NCI-H1105 (cell line): ENCODE data around the gene RANBP10.
"Not testable (repeated sequence)": the region's sequence is repeated elsewhere in the genome, so short reads cannot be mapped to it uniquely, and the experiment has no call there.

Source experiments
- DNase-seq: peaks from one replicate; lab custom pipeline; 2025; lab: John Stamatoyannopoulos, UW

RANBP10 gene

DNA sequence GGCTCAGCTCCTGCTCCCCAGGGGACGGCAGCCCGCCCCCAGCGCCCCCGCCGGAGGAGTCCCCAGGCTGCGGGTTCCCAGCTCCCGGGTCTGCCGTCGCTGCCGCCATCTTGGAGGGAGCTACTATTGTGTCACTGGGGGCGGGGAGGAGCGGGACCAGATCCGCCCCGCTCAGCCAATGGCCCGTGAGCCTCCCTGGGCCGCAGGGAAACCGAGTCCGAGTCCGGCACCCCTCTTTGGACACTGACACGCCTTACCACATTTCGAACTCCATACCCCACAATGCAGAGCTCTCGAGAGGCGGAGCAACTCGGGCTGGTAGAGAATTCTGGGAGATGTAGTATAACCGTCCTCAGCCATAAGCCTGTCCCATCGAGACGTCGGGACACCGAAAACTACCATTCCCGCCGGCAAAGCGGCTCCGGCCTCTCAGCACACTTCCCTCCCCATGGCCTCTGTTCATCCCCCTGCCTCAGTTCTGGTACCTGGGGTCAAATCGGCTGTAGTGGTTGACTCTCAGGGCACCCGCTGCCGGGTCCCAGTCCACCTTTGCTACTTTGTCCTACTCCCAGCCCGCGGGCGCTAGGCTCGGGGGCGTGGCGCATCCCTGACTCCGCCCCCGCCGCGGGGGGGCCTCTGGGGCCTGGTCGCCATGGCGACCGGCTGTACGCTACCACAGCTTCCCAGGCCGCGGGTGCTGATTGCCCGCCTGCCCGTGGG, at the start of gene RANBP10, which contains the start of gene TSNAXIP1:
Gene RANBP10 (minus strand): TSS at position 133 of the 720 bp plus-strand sequence. CDS start 24 bp downstream, at position 109.
Gene TSNAXIP1 (plus strand): TSS at position 462 of the 720 bp plus-strand sequence. CDS start 261 bp downstream, outside the sequence.
- peak; percentile 94 for DNase-seq

DNA sequence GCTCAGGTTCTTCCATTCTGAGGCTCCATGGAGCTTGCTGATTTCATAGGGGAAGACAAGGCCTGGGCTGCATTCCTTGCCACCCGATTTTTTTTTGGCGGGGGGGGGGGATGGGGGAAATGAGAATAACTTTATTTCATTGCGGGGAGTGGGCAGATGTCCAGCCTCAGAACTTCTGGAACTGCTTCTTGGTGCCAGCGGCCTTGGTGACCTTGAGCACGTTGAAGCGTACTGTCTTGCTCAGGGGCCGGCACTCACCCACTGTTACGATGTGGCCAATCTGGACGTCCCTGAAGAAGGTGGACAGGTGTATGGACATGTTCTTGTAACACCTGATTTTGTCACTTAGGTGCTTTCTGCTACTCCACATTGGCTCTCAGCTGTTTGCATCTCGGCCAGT, 49.4 kb upstream of the RANBP10 start:
- no peak for DNase-seq

DNA sequence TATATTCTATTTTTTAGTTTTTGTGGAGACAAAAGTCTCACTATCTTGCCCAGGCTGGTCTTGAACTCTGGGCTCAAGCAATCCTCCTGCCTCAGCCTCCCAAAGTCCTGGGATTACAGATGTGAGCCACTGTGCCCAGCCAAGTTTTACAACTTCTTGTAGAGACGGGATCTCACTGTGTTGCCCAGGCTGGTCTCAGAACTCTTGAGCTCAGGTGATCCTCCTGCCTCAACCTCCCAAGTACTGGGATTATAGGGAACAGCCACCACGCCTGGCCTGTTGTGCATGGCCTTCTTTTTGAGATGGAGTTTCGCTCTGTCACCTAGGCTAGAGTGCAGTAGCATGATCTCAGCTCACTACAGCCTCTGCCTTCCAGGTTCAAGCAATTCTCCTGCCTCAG, 47.3 kb upstream of the RANBP10 start:
- no peak for DNase-seq

DNA sequence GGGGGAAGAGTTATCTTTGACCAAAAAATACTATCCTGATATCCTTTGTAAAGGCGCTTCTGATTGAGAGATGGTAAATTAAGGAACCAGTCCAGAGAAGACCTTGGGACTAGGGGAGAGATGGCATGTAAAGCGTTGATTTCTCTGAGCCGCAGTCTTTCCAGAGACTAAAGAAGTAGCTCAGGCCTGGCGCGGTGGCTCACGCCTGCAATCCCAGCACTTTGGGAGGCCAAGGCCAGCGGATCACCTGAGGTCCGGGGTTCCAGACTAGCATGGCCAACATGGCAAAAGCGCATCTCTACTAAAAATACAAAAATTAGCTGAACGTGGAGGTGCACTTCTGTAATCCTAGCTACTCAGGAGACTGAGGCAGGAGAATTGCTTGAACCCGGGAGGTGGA, 41.8 kb upstream of the RANBP10 start:
- no peak for DNase-seq

DNA sequence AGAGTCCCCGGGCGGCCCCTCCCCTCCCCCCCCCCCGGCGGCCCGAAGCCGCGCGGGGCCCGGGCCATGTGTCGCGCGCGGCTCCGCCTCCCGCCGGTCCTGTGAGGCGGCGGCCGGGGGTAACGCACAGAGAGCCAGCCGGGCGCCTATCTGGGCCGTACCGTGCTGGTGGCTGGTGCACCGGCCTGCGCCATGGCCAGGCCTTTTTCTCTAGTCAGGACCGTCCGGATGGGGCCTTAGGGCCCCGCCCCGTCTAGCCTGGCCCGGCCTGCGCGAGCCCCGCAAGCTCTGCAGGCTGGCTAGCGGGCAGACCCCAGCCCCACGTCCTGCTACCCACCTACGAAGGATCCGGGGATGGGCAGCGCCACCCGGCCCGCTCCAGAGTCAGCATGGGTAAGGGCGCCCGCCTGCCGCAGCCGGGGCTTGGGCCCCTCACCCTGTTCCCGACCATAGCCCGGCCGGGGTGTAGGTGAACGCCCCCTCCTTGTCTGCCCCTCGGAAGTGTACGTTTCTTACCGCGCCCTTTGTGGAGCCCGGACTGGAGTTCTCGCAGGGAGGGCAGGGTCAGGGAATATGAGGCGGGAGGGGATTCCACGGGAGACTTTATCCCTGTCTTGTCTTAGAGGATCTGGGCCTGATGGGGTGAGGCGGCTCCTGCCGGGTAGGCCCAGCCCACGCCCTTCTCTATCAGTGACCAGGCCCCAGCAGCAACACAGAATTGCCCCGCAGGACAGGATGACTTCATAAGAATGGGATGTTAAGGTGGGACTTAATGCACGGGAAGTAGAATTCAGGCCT, 40.9 kb upstream of the RANBP10 start, which contains the start of gene CENPT:
Gene CENPT (minus strand): TSS at position 630 of the 798 bp plus-strand sequence. CDS start 13,834 bp downstream, outside the sequence.
- DNase-seq, result no peak

DNA sequence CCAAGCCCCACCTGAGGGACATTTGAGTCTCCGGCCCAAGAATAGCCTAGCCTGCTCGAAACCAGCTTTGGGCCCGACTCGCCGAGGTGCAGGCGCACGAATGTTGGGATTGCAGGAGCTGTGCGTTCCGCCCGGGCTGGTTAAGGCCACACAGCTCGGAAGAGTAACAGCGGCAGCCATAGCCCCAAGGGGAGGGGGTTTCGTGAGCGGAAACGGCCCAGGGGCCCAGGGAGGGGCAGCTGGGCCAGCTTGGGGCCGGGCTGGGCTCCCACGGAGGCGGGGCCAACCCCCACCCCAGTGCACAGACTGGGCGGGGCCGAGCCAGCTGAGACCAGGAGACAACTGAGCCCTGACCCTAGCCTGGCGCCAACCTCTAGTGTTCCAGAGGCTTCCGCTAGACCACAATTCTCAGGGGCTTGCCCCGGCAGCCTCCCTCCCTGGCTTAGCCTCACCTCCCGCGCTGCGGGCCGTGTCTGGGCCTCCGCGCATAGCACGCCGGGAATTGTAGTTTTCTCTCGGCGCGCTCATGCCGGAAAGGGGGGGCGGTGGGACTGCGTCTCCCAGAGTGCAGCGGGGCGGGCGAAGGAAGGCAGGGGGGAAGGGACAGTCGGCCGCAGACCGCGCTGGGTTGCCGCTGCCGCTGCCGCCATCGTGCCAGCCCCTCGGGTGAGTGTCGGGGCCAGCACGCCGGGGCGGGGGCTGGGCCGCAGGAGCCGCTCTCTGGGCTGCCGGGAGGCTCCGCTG, 40.1 kb upstream of the RANBP10 start, which contains the start of gene NUTF2:
Gene NUTF2 (plus strand): TSS at position 614 of the 744 bp plus-strand sequence. CDS start 18,198 bp downstream, outside the sequence.
- peak; percentile 87 for DNase-seq

DNA sequence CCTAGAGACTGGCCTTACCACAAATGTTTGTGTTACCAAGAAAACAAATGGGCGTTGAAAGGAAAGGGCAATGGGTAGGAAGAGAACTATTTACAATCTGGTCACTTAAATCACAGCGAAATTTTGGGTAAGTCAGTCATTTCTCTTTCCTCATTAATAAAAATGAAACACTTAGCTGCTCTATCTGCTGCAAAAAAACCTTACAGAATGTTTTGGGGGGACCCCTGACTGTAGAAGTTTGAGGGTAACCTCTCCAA, 39.6 kb upstream of the RANBP10 start:
- no peak for DNase-seq

DNA sequence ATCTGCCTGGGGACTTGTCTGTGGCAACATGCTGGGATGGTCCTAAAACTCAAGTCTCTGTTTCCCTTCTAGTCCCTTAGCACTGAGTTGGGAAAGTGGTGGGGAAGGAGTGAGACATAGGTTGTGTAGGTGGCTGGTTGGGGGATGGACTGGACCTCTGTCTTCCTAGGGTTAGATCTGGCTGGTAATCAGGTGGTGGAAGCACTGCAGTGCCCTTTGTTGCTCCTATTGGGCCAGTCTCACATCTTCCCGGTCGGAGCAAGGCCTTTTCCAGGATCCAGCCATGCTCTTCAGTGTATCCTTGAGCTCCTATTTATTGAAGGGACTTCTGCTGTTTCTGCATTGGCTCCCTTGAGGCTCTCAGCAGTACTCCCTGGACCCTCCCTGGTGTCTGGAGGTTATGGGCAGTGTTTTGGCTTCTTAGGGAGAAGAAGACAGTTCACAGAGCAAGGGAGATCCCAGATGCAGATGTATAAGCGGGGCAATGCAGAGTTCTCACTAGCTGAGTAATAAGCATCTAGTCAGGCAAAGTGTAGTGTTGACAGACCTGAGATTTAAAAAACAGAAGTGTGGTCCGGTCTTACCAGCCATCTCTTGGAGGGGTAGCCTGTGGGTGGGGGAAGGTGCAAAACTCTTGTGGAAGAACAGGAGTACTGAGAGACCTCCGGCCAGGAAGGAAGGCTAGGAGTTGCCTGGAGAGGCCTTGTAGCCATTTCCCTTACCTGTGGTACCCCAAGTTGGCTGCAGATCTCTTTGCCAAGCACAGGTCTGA, 39.1 kb upstream of the RANBP10 start:
- no peak for DNase-seq

DNA sequence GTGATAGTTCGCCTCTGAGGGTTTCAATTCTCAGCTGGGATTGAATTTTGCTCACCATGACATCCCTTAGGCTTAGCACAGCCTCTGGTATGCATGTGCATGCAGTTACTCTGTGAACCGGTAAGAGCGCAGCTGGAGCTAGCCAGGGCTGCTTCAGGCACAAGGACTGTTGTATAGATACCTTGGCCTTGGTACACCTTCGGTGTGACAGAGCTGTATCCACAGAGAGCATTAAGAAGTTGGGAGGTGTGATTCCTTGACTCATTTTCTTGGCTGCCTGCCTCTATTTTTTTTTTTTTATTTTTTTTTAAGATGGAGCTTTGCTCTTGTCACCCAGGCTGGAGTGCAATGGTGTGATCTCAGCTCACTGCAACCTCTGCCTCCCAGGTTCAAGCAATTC, 38.1 kb upstream of the RANBP10 start:
- DNase-seq, result no peak

DNA sequence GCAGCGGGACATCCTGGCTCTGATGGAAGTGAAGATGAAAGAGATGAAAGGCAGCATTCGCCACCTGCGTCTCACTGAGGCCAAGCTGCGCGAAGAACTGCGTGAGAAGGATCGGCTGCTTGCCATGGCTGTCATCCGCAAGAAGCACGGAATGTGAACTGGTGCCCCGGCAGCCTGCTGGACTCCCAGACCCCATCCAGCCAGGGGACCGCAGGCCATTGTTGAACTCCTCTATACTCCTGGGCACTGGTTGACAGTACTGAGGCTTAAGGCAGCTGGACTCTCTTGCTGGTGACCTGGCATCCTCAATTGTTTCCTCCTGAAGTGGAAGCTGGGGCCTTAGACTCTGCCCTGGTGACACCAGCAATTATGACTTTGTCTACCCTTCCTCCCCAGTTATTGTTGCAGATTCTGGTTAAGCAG, 37.0 kb upstream of the RANBP10 start:
- DNase-seq, result no peak

DNA sequence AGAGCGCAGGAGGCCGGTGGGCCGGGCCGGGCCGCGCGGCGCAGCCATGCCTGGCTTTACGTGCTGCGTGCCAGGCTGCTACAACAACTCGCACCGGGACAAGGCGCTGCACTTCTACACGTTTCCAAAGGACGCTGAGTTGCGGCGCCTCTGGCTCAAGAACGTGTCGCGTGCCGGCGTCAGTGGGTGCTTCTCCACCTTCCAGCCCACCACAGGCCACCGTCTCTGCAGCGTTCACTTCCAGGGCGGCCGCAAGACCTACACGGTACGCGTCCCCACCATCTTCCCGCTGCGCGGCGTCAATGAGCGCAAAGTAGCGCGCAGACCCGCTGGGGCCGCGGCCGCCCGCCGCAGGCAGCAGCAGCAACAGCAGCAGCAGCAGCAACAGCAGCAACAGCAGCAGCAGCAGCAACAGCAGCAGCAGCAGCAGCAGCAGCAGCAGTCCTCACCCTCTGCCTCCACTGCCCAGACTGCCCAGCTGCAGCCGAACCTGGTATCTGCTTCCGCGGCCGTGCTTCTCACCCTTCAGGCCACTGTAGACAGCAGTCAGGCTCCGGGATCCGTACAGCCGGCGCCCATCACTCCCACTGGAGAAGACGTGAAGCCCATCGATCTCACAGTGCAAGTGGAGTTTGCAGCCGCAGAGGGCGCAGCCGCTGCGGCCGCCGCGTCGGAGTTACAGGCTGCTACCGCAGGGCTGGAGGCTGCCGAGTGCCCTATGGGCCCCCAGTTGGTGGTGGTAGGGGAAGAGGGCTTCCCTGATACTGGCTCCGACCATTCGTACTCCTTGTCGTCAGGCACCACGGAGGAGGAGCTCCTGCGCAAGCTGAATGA, 36.4 kb upstream of the RANBP10 start:
- DNase-seq, result no peak

DNA sequence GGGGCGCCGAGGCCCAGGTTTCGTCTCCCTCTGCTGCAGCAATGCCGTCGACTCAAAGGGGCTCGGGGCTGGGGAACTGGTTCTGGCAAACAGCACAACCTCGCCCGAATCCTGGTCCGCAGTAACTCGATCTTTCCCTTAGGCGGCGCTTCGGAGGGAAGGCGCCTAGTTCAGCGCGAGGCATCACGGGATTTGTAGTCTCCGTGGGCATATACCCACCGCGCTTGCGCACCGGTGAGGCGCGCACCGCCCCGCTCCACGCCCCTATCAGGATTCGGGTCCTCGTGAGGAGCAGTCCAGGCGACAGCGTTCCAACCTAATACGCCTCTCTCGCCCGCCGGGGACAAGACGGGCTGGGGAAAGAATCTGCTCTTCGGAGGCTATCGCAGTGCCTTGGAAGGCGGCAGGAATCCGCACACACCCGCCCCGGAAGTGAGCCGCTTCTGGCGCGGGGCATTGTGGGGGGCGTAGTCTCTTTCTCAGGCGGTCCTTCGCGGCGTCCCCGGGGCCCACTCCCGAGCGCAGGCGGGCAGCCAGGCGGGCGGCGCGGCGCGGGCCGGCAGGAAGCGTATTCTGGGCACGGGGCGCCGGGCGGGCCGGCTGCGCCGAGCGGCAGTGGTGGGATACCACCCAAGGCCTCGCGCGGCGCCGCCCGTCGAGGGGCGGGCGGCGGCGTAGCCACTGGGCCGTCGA, 35.6 kb upstream of the RANBP10 start, which contains the start of gene THAP11:
Gene THAP11 (plus strand): TSS at position 505 of the 693 bp plus-strand sequence. CDS start 235 bp downstream, outside the sequence.
- peak; percentile 81 for DNase-seq

DNA sequence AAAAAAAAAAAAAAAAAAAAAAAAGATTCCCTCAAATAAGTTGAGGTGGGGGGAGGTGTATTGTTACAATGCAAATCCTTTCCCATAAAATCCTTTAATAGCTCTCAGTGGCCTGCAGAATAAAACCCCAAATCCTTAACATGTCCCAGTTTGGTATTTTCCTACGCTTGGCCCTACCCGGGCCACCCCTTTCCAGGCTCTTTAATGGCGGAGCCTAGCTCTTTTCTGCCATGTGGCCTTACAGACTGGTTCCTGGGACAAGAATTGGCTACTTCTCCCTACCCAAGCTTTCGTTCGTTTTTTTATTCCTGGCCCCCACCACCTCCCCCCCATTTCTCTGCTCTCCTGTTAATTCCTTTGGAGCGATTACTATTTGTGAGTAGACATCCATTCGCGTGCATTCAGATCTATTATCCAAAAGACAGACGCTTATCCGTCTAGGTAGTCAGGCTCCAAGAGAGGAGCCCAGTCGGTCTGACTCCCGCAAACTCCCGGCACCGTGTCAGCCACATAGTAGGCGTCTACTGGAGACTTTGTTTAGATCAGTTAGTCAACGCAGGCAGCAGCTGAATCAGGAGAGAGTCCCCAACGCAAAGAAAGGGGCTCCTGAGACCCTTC, 34.9 kb upstream of the RANBP10 start:
- DNase-seq, result no peak

DNA sequence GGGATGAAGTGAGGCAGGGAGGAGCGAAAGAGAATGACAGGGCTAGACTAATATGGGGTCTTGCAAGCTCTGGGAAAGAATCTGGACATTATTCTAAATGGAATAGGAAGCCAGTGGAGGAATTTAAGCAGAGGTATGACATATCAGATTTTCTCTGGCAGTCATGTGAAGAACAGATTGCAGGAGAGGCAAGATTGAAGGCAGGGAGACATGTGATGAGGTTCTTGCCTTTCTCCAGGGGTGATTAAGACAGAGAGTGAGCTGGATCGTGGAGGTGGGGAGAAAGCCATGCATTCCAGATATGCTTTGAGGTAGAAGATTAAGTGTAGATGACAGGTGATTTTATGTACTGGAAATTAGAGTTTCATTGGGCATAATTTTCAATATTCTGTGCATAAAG, 31.5 kb upstream of the RANBP10 start:
- no peak for DNase-seq

DNA sequence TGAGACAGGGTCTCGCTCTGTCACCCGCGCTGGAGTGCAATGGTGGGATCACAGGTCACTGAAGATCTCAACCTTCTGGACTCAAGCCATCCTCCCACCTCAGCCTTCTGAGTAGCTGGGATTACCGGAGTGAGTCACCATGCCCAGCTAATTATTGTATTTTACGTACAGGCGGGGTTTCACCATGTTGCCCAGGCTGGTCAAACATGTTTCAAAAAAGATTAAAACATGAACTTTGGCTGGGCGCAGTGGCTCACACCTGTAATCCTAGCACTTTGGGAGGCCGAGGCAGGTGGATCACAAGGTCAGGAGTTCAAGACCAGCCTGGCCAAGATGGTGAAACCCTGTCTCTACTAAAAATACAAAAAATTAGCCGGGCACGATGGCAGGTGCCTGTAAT, 30.8 kb upstream of the RANBP10 start:
- not testable (repeated sequence) for DNase-seq

DNA sequence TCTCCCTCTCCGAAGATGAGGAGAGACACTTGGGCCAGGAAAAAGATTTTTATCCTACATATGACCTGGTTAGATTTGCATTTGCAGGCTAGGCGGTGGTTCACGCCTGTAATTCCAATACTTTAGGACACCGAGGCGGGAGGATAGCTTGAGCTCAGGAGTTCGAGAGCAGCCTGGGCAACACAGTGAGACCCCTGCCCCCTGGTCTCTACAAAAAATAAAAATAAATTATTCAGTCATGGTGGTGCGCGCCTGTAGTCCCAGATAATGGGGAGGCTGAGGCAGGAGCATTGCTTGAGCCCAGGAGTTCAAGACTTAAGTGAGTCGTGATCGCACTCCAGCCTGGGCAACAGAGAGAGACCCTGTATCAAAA, 27.9 kb upstream of the RANBP10 start:
- DNase-seq, result no peak

DNA sequence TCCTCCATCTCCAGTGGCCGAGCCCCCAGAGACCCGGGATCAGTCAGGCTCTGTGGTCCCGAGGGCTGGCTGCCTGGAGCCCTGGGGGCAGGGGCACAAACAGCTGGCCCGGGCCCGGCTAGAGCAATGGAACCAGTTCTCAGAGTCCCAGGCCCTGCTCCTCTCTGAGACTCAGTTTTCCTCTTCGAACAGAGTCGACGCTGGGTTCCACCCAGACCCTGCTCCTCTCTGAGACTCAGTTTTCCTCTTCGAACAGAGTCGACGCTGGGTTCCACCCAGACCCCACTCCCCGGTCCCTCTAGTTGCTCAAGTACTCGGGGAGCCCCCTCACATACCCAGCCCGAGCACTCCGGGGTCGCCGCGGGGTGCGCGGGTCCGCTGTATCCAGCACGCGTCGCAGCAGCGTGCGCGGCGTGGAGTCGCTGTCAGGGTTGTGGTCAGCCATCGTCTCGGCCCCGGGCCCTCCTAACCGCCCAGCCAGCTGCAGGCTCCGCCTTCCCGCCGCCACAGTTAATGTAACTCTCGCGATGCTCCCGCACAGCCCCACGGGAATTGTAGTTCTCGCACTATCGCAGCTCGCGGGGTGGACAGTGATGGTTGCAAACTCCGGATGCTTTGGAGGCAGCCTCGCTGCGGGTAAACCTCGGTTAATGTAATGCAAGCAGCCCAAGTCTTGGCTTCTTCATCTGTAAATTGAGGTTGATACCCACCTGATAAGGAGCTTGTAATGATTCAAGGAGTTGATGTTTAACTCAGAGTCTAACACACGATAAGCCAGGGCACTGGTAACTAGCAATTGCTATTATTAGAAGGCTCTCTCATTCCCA, 27.3 kb upstream of the RANBP10 start:
- peak; percentile 66 for DNase-seq

DNA sequence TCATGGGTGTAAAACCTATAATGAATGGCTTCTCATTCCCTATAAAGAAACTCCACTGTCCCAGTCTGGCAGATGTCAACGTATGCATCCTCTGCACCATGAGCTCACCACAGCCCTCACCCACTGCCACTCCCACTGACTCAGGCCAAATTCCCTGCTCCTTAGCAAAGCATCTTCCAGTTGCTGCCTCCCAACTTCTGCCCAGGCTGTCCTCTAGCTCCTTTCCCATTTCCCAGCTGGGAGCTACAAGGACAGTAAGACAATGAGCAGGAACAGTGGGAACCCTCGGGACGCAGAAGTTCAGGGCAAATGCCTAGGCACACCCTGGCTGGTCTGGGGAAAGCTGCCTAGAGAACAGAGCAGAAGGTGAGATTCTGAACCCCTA, 26.7 kb upstream of the RANBP10 start:
- DNase-seq, result no peak

DNA sequence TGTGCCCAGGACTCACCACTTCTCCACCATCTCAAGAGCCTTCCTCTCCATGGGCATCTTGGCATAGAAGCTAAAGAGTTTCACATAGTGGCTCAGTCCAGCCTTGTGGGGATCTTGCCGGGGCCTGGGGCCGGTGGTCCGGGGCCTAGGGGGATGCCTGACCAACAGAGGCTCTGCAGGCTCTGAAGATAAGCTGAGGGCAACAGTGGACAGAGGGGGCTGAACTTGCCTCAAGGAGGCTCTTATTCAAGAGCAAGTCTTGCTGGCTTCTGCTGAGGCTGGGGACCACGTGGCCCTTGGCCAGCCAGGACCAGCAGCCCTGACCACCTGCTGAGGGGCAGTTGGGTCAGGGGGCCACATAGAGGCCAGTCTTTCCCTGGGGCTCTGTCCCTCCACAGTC, 22.3 kb upstream of the RANBP10 start:
- no peak for DNase-seq
